ENCODE measurements around the gene EIF2AK2. TPM values are rescaled to one million over a fixed set of nuclear protein-coding genes. Genes with fewer than 3 reads are reported as not detected.

The EIF2AK2 gene
- total and polyA plus RNA-seq, 2 experiments from 2014 or later: 30.9 to 43.8 TPM

- Histone ChIP-seq H3K79me2 (ENCODE audit: insufficient read depth) (no peaks in the 10 kb centered on the region), H3K9me3 (ENCODE audit: low read depth) (no peaks in the 10 kb centered on the region), H3K36me3 (ENCODE audit: low read depth) (peaks cover 45% of the 10 kb centered on the region), H3K4me2 (ENCODE audit: unreplicated experiment) (no peak overlapping the region), H3K27me3 (replicated peaks; ENCODE audit: insufficient read depth) (no peaks in the 10 kb centered on the region), H3K9me2 (ENCODE audit: insufficient read depth) (no peaks in the 10 kb centered on the region), H4K20me1 (ENCODE audit: insufficient read depth) (no peaks in the 10 kb centered on the region), H2AFZ (no peak overlapping the region), H3K4me1 (ENCODE audit: insufficient read depth) (peaks cover 15% of the 10 kb centered on the region), H3F3A (ENCODE audit: insufficient read depth) (peaks cover 27% of the 10 kb centered on the region), H3K4me3 (no peak overlapping the region), H3K9ac (no peak overlapping the region), H3K27ac (no peak overlapping the region)
- TF ChIP-seq EZH2phosphoT487 (IDR thresholded peaks at IDR 0.05; ENCODE audit: insufficient read depth, low read depth) (no peak), EZH2 (IDR thresholded peaks at IDR 0.05; ENCODE audit: insufficient read depth, poor library complexity, severe bottlenecking) (no peak)
- WGBS, 2 experiments (ENCODE audit: low coverage in 1 of 2, low lambda C conversion rate in 2 of 2, missing lambda C conversion rate in 2 of 2): 76 to 81% methylated on average over 5 of the region's 5 CpGs
- no peak for DNase-seq
- in situ Hi-C loops (cut with MboI): no loop called here
Observed at GRCh38 chr2:37105150-37105549, 51.6 kb downstream of the EIF2AK2 start.

- Histone ChIP-seq H3K36me3 (ENCODE audit: low read depth) (peaks cover 48% of the 10 kb centered on the region), H3K9me2 (ENCODE audit: insufficient read depth) (no peaks in the 10 kb centered on the region), H3K9ac (no peak overlapping the region), H3K4me1 (ENCODE audit: insufficient read depth) (peaks cover 15% of the 10 kb centered on the region), H3K4me3 (no peak overlapping the region), H3K9me3 (ENCODE audit: low read depth) (no peaks in the 10 kb centered on the region), H3F3A (ENCODE audit: insufficient read depth) (peaks cover 27% of the 10 kb centered on the region), H3K27me3 (replicated peaks; ENCODE audit: insufficient read depth) (no peaks in the 10 kb centered on the region), H4K20me1 (ENCODE audit: insufficient read depth) (no peaks in the 10 kb centered on the region), H3K4me2 (ENCODE audit: unreplicated experiment) (no peak overlapping the region), H2AFZ (no peak overlapping the region), H3K27ac (peak overlapping the region; percentile 26; the same call in 1 of the 2 replicates), H3K79me2 (ENCODE audit: insufficient read depth) (no peaks in the 10 kb centered on the region)
- DNase-seq: no peak
- 94 to 99% methylated on average over 2 of the region's 2 CpGs for WGBS, 2 experiments (ENCODE audit: low coverage in 1 of 2, low lambda C conversion rate in 2 of 2, missing lambda C conversion rate in 2 of 2)
- TF ChIP-seq EZH2 (IDR thresholded peaks at IDR 0.05; ENCODE audit: insufficient read depth, poor library complexity, severe bottlenecking) (no peak), EZH2phosphoT487 (IDR thresholded peaks at IDR 0.05; ENCODE audit: insufficient read depth, low read depth) (no peak)
- in situ Hi-C loops (cut with MboI): no loop called here
Observed at GRCh38 chr2:37104178-37104577, 52.6 kb downstream of the EIF2AK2 start.

GRCh38 chr2:37102588-37102987 lies 54.2 kb downstream of the EIF2AK2 start:
- in situ Hi-C loops (cut with MboI): no loop called here
- H2AFZ ChIP-seq: no peak overlapping the region
- peaks cover 36% of the 10 kb centered on the region for H3K36me3 ChIP-seq (ENCODE audit: low read depth)
- TF ChIP-seq EZH2phosphoT487 (IDR thresholded peaks at IDR 0.05; ENCODE audit: insufficient read depth, low read depth) (no peak), EZH2 (IDR thresholded peaks at IDR 0.05; ENCODE audit: insufficient read depth, poor library complexity, severe bottlenecking) (no peak)
- H3K9ac ChIP-seq: no peak overlapping the region
- H3K27me3 ChIP-seq (replicated peaks; ENCODE audit: insufficient read depth): no peaks in the 10 kb centered on the region
- no peak for DNase-seq
- H3K9me3 ChIP-seq (ENCODE audit: low read depth): no peaks in the 10 kb centered on the region
- H3K4me3 ChIP-seq: no peak overlapping the region
- H3K79me2 ChIP-seq (ENCODE audit: insufficient read depth): no peaks in the 10 kb centered on the region
- peaks cover 27% of the 10 kb centered on the region for H3F3A ChIP-seq (ENCODE audit: insufficient read depth)
- WGBS, 2 experiments (ENCODE audit: low coverage in 1 of 2, low lambda C conversion rate in 2 of 2, missing lambda C conversion rate in 2 of 2): 80 to 89% methylated on average over 3 of the region's 3 CpGs
- H3K4me1 ChIP-seq (ENCODE audit: insufficient read depth): peaks cover 15% of the 10 kb centered on the region
- no peaks in the 10 kb centered on the region for H3K9me2 ChIP-seq (ENCODE audit: insufficient read depth)
- H3K4me2 ChIP-seq (ENCODE audit: unreplicated experiment): no peak overlapping the region
- no peaks in the 10 kb centered on the region for H4K20me1 ChIP-seq (ENCODE audit: insufficient read depth)
- H3K27ac ChIP-seq: no peak overlapping the region

DNA sequence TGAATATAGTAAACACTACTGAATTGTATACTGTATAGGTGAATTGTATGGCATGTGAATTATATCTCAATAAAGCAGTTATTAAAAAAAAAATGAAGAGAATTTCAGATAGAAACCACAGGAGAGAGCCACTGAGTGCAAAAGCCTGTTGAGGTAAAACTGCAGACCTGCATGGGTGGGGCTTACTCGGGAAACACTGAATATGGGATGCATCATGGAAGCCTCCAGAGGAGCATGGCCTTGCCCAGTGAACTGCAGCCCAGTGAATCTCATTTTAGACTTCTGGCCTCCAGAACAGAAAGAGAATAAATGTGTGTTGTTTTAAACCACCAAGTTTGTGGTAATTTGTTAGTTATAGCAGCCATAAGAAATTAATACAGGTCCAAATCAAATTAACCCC lies 56.7 kb downstream of the EIF2AK2 start:
- H3K9me2 ChIP-seq (ENCODE audit: insufficient read depth): no peaks in the 10 kb centered on the region
- H3K4me1 ChIP-seq (ENCODE audit: insufficient read depth): peaks cover 15% of the 10 kb centered on the region
- H4K20me1 ChIP-seq (ENCODE audit: insufficient read depth): no peaks in the 10 kb centered on the region
- H3K4me2 ChIP-seq (ENCODE audit: unreplicated experiment): no peak overlapping the region
- no peaks in the 10 kb centered on the region for H3K27me3 ChIP-seq (replicated peaks; ENCODE audit: insufficient read depth)
- DNase-seq: no peak
- peaks cover 23% of the 10 kb centered on the region for H3K36me3 ChIP-seq (ENCODE audit: low read depth)
- no peak overlapping the region for H3K9ac ChIP-seq
- WGBS, 2 experiments (ENCODE audit: low coverage in 1 of 2, low lambda C conversion rate in 2 of 2, missing lambda C conversion rate in 2 of 2): 7 to 13% methylated on average over 1 of the region's 1 CpG
- TF ChIP-seq EZH2 (IDR thresholded peaks at IDR 0.05; ENCODE audit: insufficient read depth, poor library complexity, severe bottlenecking) (no peak), EZH2phosphoT487 (IDR thresholded peaks at IDR 0.05; ENCODE audit: insufficient read depth, low read depth) (no peak)
- H3F3A ChIP-seq (ENCODE audit: insufficient read depth): peaks cover 17% of the 10 kb centered on the region
- H3K4me3 ChIP-seq: no peak overlapping the region
- no peaks in the 10 kb centered on the region for H3K79me2 ChIP-seq (ENCODE audit: insufficient read depth)
- H3K27ac ChIP-seq: no peak overlapping the region
- H3K9me3 ChIP-seq (ENCODE audit: low read depth): no peaks in the 10 kb centered on the region
- H2AFZ ChIP-seq: no peak overlapping the region
- in situ Hi-C loops (cut with MboI): no loop called here

Data from GM23248 (cell line).